Inflammatory macrophage treated with lipopolysaccharide for 1 hour (primary cell): ENCODE measurements around the gene C1QTNF4.
A peak's percentile ranks its signal among the peaks of the same experiment; 100 is the strongest.
"Not testable (repeated sequence)": the region's sequence is repeated elsewhere in the genome, so short reads cannot be mapped to it uniquely, and the experiment has no call there.

Experiments used
- DNase-seq, 2 donors: peaks; one replicate each; pipeline ENCODE4 v3.0.0-alpha.2; 2020 to 2022

The C1QTNF4 gene

GRCh38 chr11:47593934-47594855 is at the start of gene C1QTNF4:
C1QTNF4 (minus strand) TSS chr11:47594411; CDS start chr11:47590810, 3,601 bp downstream.
- DNase-seq, result no peak

- DNase-seq, result peak; percentile 97 to 98
These were observed 48.1 kb upstream of the C1QTNF4 start, which contains the start of gene MTCH2 for GRCh38 chr11:47642099-47642855. MTCH2 (minus strand) TSS chr11:47642559; CDS start chr11:47642465, 94 bp downstream.

GRCh38 chr11:47641600-47642098 is 47.4 kb upstream of the C1QTNF4 start:
- DNase-seq, result no peak

GRCh38 chr11:47640506-47640905 is 46.3 kb upstream of the C1QTNF4 start:
- peak in 1 of 2 donors; percentile 5 for DNase-seq

GRCh38 chr11:47636331-47636730 is 42.1 kb upstream of the C1QTNF4 start:
- not testable (repeated sequence) for DNase-seq

GRCh38 chr11:47631473-47631872 is 37.3 kb upstream of the C1QTNF4 start:
- DNase-seq, result no peak

GRCh38 chr11:47628026-47628425 is 33.8 kb upstream of the C1QTNF4 start:
- no peak for DNase-seq

- no peak for DNase-seq
These were observed 32.0 kb upstream of the C1QTNF4 start for GRCh38 chr11:47626234-47626633.

GRCh38 chr11:47620836-47621378 is 26.7 kb upstream of the C1QTNF4 start:
- no peak for DNase-seq

- DNase-seq, result no peak
These were observed 23.2 kb upstream of the C1QTNF4 start for GRCh38 chr11:47617417-47617809.

GRCh38 chr11:47616726-47617416 is 22.7 kb upstream of the C1QTNF4 start:
- DNase-seq, result peak; percentile 71 to 75

GRCh38 chr11:47615249-47615648 is 21.0 kb upstream of the C1QTNF4 start:
- DNase-seq, result no peak

- peak; percentile 52 to 55 for DNase-seq
These were observed 17.2 kb upstream of the C1QTNF4 start for GRCh38 chr11:47611348-47611794.

GRCh38 chr11:47609675-47610074 is 15.5 kb upstream of the C1QTNF4 start:
- no peak for DNase-seq

- no peak for DNase-seq
These were observed 13.2 kb upstream of the C1QTNF4 start for GRCh38 chr11:47607380-47607779.

GRCh38 chr11:47606731-47607130 is 12.5 kb upstream of the C1QTNF4 start:
- no peak for DNase-seq

GRCh38 chr11:47605921-47606320 is 11.7 kb upstream of the C1QTNF4 start:
- DNase-seq, result no peak

GRCh38 chr11:47603295-47603694 is 9.1 kb upstream of the C1QTNF4 start:
- no peak for DNase-seq

- no peak for DNase-seq
These were observed 5.7 kb upstream of the C1QTNF4 start for GRCh38 chr11:47599902-47600301.

GRCh38 chr11:47595967-47596366 is 1.8 kb upstream of the C1QTNF4 start:
- DNase-seq, result no peak

GRCh38 chr11:47595029-47595428 is 818 bp upstream of the C1QTNF4 start:
- no peak for DNase-seq

- DNase-seq, result no peak
These were observed 698 bp downstream of the C1QTNF4 start for GRCh38 chr11:47593492-47593933.
